ENCODE results near the gene THAP4. TPM values are rescaled to one million over a fixed set of nuclear protein-coding genes. Genes with fewer than 3 reads are reported as not detected.

THAP4 gene
- total RNA-seq, 1 experiment from 2014 or later: 71.2 TPM

DNA sequence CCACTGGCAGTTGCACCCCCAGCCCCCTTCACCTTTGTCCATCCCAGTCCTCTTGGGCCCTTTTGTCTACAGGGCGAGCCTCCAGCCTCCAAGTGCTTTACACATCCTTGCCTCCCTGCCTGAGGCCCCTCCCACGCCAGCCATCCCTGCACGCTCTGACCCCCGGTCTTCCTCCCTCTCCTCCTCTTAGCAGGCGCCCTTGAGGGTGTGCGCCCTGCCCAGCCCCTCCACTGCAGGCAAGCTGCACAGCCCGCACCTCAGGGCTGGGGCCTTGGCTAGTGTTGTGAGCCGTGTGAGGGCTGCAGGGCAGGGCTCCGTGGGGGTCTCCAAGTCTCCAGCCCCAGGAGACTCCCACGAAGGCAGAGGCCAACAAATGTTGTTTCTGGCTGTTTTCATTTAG lies 71.5 kb downstream of the THAP4 start (continued):
- TF ChIP-seq, protein P1, sequence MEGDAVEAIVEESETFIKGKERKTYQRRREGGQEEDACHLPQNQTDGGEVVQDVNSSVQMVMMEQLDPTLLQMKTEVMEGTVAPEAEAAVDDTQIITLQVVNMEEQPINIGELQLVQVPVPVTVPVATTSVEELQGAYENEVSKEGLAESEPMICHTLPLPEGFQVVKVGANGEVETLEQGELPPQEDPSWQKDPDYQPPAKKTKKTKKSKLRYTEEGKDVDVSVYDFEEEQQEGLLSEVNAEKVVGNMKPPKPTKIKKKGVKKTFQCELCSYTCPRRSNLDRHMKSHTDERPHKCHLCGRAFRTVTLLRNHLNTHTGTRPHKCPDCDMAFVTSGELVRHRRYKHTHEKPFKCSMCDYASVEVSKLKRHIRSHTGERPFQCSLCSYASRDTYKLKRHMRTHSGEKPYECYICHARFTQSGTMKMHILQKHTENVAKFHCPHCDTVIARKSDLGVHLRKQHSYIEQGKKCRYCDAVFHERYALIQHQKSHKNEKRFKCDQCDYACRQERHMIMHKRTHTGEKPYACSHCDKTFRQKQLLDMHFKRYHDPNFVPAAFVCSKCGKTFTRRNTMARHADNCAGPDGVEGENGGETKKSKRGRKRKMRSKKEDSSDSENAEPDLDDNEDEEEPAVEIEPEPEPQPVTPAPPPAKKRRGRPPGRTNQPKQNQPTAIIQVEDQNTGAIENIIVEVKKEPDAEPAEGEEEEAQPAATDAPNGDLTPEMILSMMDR (IDR thresholded peaks at IDR 0.05 in 2 of 3, conservative IDR thresholded peaks at IDR 0.05 in 1 of 3; ENCODE audit: borderline replicate concordance in 1 of 3, insufficient read depth in 1 of 3, low read depth in 2 of 3, low read length in 2 of 3): no peak
- TF ChIP-seq TCF7L2 (IDR thresholded peaks at IDR 0.05; ENCODE audit: borderline replicate concordance, extremely low read depth, insufficient read depth, insufficient read length) (no peak), POLR2A (IDR thresholded peaks at IDR 0.05; ENCODE audit: borderline replicate concordance, extremely low read depth, insufficient read depth, insufficient read length) (no peak), YY1 (IDR thresholded peaks at IDR 0.05; ENCODE audit: extremely low read depth, insufficient replicate concordance, low read depth, low read length) (no peak), SRF (IDR thresholded peaks at IDR 0.05; ENCODE audit: low read depth) (no peak)

DNA sequence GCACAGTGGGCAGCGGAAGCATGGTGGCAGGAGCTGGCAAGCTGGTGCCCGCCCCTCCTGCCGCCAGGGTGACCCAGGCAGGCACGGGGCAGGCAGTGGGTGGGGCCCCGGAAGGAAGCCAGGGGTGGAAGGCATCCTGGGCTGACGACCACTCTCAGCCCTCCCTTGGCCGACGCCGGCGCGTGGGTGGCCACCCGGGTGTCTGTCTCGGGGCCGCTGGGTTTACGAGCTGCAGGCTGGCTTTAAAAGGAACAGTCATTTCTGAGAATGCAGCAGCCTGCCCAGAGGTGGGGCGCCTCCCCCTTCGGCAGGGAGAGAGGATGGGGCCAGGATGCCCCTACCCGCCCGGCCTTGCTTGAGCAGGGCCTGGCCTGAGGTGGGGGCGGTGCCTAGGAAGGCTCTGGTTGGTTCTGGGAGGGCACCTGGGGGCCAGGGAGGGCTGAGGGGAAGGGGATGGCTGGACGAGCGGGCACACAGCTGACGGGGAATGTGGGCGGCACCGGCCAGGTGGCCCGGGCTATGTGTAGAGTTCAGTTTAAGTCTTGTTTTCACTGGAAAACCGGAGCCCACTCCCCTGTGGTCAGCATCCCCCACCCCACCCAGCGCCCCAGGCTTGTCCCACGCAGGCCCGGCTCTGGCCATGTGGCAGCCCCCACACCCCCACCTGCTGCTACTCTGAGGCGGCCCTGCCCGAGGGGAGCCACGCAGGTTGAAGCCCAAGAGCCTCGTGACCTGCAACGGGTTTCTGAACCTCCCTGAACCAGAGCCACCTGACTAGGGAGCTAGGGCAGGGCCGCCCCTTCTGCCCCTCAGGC lies 72.2 kb downstream of the THAP4 start:
- ChIA-PET CTCF (no interaction called here), RAD21 (ENCODE audit: low non-redundant PET in 1 of 2, low total read pairs in 2 of 2, uncharacterized antibody in 2 of 2, unreplicated experiment in 2 of 2) (no interaction called here), POLR2A (no interaction called here)
- Histone ChIP-seq H3K4me3 (replicated peaks in 1 of 2; ENCODE audit: low read depth in 1 of 2, low read length in 2 of 2) (no peak overlapping the region), H3K27me3 (ENCODE audit: insufficient read depth, low read length) (no peaks in the 10 kb centered on the region), H3K27ac (ENCODE audit: low read depth, low read length) (no peak overlapping the region), H3K9me2 (ENCODE audit: insufficient read depth) (no peaks in the 10 kb centered on the region), H3K9ac (ENCODE audit: low read length) (no peak overlapping the region), H3K4me2 (ENCODE audit: low read length) (no peak overlapping the region), H3K36me3 (ENCODE audit: control insufficient read depth in 1 of 2, insufficient read depth in 2 of 2, low read length in 2 of 2) (peaks cover 4 to 13% of the 10 kb centered on the region in 2 experiments; a peak in 3 of 4 replicates), H3K9me3 (ENCODE audit: control insufficient read depth in 1 of 2, insufficient read depth in 1 of 2, low read depth in 1 of 2, low read length in 2 of 2) (no peaks in the 10 kb centered on the region), H4K20me1 (ENCODE audit: insufficient read depth) (no peaks in the 10 kb centered on the region), H2AFZ (ENCODE audit: low read depth, low read length, poor library complexity, severe bottlenecking) (no peak overlapping the region), H3K79me2 (ENCODE audit: insufficient read depth, low read length) (peaks cover 41% of the 10 kb centered on the region), H3K4me1 (ENCODE audit: control insufficient read depth in 1 of 2, insufficient read depth in 2 of 2, low read length in 2 of 2) (peaks cover 21 to 35% of the 10 kb centered on the region in 2 experiments; a peak in 3 of 4 replicates)
- BruUV-seq (replicated peaks): no TSS peak
- no peak for ATAC-seq
- TF ChIP-seq ATF3 (IDR thresholded peaks at IDR 0.05) (no peak), TCF7L2 (IDR thresholded peaks at IDR 0.05; ENCODE audit: borderline replicate concordance, extremely low read depth, insufficient read depth, insufficient read length) (no peak), ZFX (IDR thresholded peaks at IDR 0.05) (no peak), EGR1 (IDR thresholded peaks at IDR 0.05; ENCODE audit: low read depth) (no peak), POLR2A (IDR thresholded peaks at IDR 0.05; ENCODE audit: borderline replicate concordance, extremely low read depth, insufficient read depth, insufficient read length) (no peak), CEBPB (IDR thresholded peaks at IDR 0.05; ENCODE audit: low read depth) (no peak), EZH2phosphoT487 (IDR thresholded peaks at IDR 0.05; ENCODE audit: borderline replicate concordance) (no peak), SIN3A (IDR thresholded peaks at IDR 0.05; ENCODE audit: low read depth) (no peak), CBX3 (IDR thresholded peaks at IDR 0.05; ENCODE audit: low read depth) (no peak), SRF (IDR thresholded peaks at IDR 0.05; ENCODE audit: low read depth) (no peak), ELF1 (IDR thresholded peaks at IDR 0.05; ENCODE audit: borderline replicate concordance, low read depth) (no peak), POLR2AphosphoS5 (IDR thresholded peaks at IDR 0.05; ENCODE audit: low read depth, low read length) (no peak)
- TF ChIP-seq, protein P2, sequence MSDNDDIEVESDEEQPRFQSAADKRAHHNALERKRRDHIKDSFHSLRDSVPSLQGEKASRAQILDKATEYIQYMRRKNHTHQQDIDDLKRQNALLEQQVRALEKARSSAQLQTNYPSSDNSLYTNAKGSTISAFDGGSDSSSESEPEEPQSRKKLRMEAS (IDR thresholded peaks at IDR 0.05): no peak
- TF ChIP-seq, protein P3, sequence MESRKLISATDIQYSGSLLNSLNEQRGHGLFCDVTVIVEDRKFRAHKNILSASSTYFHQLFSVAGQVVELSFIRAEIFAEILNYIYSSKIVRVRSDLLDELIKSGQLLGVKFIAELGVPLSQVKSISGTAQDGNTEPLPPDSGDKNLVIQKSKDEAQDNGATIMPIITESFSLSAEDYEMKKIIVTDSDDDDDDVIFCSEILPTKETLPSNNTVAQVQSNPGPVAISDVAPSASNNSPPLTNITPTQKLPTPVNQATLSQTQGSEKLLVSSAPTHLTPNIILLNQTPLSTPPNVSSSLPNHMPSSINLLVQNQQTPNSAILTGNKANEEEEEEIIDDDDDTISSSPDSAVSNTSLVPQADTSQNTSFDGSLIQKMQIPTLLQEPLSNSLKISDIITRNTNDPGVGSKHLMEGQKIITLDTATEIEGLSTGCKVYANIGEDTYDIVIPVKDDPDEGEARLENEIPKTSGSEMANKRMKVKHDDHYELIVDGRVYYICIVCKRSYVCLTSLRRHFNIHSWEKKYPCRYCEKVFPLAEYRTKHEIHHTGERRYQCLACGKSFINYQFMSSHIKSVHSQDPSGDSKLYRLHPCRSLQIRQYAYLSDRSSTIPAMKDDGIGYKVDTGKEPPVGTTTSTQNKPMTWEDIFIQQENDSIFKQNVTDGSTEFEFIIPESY (IDR thresholded peaks at IDR 0.05; ENCODE audit: extremely low read depth, insufficient replicate concordance, low read length): no peak
- TF ChIP-seq, protein P1 (IDR thresholded peaks at IDR 0.05 in 2 of 3, conservative IDR thresholded peaks at IDR 0.05 in 1 of 3; ENCODE audit: borderline replicate concordance in 1 of 3, insufficient read depth in 1 of 3, low read depth in 2 of 3, low read length in 2 of 3): no peak
- DNase-seq (ENCODE audit: low read depth, low spot score): no peak
- intact Hi-C loops (cut with micrococcal nuclease): no loop called here

Measured in HCT116 (cell line).